ENCODE measurements around the gene PRDM2.
A peak's percentile ranks its signal among the peaks of the same experiment; 100 is the strongest.

The PRDM2 gene

DNA sequence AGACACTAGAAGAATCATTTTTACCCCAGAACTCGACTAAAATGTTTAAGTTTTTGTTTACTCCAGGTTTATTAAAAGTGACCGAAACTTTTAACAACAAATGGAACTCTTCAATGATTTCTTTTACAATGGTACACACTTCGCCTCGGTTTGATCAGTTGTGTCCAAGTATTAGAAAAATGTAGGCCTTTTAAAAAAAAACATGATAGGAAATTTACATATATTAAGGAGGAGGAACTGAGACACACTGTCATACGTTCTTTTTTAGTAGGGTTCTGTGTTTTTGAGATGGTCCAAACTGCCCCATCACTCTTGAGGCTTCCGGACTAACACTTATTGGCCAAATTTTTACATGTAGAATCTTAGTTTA is 1.3 kb downstream of the PRDM2 start:
- DNase-seq = no peak

DNA sequence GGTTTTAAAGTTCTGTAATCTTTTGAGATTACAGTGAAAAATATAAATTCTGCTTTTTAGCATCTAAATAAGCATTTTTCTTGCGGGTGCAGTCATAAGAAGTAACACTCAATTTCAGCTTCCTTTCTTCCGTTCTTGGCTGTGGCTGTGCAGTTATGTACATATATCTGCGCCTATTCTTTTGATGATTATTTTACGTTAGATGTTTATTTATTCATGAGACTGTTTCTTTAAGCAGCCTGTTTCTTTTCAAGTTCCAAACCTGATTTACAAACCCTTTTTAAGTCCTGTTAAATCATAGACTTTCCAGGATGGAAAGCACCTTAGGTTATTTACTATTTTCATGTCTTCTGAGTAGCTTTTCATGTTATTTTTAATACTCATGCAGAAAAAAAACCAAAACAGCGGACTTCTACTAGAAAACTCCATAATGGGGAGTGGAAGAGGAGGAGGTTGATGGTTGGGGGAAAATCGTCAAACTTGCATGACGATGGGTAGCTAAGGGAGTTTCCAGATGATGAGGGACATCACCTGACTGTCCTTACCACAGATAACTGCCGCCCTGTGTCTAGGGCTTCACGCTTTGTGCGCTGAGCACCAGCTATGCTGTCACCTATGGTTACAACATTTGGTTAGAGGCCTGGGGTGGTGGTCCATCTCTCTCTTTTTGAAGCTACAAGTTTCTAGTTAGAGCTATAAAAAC is 2.6 kb downstream of the PRDM2 start:
- no peak for DNase-seq

DNA sequence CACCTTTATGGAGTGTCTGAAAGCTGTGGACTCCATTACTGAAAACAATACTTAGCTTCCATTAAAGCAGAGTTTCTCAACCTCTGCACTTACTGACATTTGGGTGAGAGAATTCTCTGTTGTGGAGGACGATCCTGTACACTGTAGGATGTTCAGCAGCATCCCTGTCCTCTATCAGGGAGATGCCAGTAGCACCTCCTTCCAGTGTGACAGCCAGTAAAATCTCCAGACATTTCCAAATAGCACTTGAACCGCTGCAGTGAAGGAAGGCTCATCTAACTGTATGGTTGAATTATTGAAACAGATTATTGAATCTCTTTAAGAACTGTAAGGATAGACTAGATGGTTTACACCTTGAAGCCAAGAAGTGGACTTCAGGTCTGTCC is 3.1 kb downstream of the PRDM2 start:
- no peak for DNase-seq

DNA sequence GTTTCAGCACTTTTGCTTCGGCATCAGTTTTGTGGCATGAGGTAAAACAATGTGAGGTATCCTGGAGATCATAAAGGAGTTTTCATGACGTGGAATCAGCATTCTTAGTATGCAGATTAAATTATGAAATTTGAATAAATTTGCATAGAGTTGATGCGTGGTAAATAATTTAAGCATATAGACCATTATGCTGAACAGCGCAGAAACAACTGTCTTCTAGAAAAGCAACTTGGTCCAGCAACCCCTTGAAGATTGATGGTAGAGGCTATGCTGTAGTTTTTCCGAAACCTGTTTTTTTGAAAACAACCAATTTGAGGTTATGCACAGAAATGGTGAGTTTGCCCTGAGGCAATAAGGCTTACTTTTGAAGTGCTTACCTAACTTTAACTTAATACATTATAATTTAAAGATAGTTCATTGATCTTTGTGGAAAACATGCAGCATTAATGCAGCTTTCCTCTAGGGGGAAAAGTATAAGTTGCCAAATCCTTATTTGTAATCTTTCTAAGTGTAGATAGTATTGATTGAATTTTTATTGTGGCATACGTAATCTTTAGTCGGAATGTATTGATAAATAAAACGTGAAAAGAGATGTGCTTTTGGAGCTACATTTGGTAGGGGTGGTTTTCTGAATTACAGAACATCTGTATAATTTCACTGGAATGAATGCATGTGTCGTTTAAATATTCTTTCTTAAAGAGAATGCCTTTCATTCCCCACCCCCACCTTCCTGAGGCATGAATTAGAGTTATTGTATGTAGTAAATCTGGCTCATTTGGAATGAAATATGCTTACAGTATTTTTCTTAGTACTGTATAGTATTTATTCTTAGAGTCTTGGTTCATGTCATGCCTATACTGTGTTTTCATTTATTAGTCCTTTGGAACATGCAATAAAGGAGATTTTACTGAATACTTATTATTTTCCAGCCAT is 3.8 kb downstream of the PRDM2 start:
- DNase-seq = peak; percentile 35

DNA sequence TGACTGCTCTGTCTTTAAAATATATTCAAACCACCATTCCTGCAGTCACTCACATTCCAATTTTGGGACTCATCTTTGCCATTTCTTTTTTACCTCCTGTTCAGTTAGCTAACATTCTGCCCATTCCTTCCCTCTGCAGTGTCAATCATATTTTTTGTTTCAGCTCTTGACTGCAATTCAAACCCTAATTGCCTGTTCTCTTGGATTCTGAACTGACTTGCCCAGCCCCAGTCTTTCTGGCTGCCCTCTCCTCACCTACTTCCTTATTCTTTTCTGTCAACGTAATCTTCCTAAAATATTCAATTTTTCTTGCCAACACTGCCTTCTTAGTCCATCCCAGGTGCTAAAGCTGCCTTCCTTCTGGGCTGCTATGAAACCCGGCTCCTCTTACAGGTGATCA is 6.1 kb downstream of the PRDM2 start:
- DNase-seq = no peak

DNA sequence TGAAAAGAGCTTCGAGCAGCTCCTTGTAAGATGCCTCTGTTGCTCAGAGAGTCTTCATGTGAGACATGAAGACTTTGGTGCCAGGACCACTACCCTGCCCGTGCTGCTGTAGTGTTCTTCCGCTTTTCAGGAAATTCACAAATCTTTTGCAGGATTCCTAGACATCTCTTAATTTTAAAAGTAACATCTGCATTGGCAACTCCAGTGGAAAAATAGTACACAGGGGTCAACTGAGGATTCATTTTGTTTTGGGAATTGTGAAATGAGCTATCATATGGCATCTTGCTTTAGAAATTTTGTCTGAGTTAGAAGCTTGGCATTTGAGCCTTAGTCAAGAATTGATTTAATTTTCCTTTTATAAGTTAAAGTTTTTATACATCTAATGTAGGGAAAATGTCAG is 7.2 kb downstream of the PRDM2 start:
- DNase-seq = peak; percentile 37

DNA sequence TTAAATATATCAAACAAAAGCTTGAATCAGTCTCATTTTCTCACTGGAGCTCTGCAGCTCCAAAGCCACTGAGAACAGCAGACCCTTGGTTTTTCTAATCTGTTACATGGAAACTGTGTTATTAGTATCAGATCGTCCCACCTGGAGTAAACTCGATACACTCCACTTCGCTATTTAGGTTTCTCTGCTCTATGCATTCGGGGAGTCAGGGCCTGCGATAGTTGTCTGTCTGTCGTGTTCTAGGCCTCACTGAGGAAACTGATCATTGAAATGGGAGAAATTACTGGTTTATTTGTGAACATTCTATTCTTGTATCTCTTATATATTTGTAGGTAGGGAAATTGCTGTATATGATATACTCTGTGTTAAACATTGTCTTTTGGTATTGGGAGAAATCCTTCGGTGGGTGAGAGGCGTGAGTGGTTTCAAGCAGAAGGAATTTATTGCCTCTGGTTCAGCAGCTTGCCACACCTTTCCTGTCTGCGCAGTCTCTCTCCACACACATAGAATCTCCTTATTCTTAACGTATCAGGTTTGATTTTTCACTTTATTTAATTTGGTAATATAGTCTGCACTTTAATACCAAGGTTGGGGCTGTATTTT is 8.5 kb downstream of the PRDM2 start:
- DNase-seq = no peak

DNA sequence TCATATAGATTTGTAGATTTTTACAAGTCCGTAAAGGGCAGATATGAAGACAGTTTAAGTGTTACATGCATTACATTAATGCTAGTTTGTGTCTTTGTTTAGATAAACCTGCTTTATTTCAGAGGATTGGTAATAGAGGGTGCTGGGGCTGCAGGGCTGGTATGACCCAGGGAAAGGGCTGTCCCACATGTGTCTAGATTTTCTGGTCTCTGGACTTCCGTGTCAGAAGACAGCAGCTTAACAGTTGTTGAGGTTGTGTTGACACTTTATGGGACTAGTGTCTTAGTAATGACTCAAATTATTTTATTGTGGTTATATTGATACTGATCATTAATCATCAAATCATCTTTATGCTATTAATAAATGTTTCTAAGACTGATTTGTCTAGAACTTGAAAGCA is 10.1 kb downstream of the PRDM2 start:
- no peak for DNase-seq

DNA sequence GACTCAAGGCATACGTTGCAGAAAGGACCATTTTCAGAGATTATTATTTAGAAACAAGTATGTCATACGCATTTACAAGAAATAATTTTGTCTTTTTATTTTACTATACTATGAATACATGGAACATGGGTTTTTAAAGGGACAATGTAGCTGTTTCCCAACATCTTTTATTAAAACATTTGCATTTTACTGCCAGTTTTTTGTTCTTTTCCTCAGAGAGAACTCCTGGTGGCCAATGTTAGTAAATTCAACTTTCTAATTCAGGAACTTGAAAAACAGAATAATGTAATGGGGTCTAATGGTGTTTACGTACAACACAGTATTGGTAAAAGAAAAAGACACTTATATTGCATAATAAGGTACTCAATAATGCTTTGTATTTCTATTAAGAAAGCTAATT is 14.9 kb downstream of the PRDM2 start:
- DNase-seq = no peak

DNA sequence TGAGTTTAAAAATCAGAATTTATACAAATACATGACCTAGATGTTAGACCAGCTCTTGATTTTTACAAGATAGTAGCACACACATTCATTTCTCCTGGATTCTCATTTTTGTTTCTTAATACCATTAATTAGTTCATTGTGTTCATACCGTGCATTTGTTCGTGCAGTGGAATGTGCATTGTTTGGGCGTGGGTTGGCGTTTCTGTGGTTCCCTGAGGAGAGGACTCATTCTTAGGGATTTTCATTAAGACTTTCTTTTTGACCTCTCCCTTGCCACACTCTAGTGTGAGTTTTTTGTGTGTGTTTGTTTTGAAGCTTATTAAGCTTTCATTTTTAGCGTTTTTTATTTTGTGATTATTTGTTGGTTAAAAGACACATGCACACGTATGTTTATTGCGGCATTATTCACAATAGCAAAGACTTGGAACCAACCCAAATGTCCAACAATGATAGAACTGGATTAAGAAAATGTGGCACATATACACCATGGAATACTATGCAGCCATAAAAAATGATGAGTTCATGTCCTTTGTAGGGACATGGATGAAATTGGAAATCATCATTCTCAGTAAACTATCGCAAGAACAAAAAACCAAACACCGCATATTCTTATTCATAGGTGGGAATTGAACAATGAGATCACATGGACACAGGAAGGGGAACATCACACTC is 15.8 kb downstream of the PRDM2 start:
- DNase-seq = peak; percentile 91

DNA sequence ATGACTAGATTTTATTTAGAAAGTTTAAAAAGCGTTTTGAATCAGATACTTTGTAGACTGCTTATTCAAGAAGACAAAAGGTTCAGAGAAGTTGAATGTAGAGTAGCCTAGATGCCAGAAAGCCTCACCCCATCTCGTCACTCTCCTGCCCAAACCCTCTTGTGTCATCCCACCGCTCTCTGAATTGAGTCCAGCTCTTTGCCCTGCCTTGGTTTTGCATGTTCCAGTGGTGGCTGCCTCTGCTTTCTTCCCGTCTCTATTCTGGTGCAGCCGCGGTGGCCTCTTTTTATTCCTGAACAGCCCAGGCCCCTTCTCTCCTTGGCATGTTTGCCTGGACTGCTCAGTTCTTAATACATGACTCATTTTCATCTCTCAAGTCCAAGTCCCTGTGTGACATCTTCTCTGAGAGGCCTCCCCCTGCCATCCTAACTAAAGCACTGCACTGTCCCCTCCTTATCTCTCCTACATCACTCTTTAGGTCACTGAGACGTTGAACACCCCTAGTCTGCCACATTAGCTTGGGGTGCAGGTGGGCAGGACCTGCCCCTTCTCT is 22.9 kb downstream of the PRDM2 start:
- DNase-seq = peak; percentile 25

DNA sequence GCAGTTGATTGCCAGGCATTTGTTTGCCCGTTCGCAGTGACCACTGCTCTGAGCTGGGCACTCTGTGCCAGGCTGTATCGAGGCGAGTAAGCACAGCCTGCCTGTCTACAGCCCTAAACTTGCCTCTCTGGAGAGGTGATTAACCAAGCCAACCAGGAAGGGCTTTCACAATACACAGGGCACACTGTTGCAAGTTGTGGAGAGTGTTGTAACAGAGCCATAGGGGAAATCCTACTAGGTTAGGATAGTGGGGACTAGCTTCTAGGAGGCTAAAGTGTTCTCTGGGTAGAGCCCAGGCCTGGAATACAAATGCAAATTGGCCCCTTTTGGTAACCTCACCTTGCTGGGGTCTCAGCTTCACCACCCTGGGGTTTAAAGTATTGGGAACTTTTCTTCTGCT is 23.8 kb downstream of the PRDM2 start:
- peak; percentile 24 for DNase-seq

DNA sequence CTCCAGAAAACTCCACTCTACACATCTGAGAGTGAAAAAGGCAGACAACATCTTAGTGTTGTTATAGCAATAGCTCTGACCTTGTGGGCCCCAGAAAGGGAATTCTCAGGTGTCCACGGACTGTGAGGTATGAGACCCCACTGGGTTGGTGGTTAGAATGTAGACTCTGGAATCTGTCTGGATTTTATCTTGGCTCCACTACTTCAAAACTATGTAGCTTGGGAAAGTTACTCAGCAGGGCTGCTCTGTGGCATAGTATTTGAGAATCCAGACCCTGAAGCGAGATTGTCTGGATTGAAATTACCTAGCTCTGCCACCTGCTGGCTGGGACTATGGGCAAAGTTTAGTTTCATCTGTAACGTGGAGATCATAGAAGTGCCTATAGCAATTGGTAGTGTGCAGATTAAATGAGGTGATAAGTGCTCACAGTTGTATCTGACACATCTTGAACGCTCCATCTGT is 25.8 kb downstream of the PRDM2 start:
- peak; percentile 93 for DNase-seq

DNA sequence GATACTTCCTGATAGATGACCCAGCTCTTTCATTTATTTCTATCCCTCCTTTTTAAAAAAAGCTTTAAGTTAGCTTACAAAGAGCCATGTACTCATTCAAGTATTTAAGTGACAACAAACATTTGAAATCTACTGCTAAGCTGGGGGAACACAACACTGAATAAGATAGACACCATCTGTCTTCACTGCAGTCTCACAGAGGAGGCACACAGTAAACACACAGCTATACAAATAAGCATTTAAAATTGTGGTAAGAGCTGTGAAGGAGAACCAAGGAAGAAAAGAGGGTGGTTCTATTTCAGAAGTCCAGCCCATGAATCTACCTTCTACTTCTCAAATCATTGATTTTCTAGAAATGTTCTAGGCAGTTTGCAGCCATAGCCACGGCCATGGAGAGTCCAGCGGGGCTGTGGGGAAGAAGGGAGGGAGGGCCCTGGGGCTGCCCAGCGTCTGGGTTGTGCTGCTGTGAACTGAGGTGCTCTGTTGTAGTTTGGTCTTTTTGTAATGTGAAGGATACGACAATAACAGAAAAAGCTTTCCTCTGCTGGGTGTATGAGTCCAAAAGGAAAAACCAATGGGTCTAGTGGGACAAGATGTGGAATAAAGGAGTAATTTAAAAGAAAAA is 28.2 kb downstream of the PRDM2 start:
- DNase-seq = no peak

DNA sequence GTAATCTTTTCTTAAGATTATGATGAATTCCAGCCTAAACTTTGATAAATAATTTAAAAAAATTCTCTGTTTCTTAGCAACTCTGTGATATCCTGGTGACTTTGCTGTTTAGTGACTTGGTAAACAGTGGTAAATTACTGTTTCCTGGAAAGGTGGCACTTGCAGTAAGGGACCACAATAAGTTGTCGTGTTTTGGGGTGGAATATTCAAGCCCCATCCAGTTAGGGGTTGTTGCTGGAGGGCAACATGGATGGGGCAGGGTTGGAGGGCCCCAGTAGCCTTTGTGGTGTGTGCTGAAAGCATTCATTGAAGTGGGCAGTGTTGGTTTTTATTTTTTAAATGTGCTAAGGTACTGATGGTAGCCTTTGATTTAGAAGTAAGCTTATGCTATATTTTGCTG is 30.3 kb downstream of the PRDM2 start:
- no peak for DNase-seq

DNA sequence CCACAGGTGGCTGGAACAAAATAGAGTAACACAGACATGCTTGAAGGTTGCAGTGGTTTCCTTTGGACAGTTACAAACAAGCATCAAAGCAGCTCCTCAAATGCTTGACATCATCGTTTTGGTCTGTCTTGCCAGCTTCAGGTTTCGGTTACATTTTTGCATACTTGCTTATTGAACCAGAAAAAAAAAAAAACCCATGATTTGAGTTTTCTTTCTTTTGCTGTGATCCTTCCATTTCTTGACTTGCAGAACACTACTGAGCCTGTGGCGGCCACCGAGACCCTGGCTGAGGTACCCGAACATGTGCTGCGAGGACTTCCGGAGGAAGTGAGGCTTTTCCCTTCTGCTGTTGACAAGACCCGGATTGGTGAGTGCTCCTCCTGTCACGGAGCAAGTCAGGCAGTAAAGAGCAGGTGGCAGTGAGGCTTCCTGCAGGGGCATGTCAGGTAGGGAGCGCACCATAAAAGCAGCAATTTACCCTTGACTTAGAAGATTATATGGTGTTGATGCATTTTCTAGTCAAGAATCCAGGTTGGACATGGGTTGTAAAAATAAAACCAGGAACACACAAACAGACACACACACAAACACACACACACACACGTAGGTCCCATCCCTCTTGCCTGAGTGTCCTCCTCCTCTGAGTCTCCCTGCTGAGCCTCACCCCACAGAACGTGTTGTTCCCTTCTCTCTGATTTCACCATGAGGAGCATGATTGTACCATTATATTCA is 30.9 kb downstream of the PRDM2 start:
- DNase-seq = peak; percentile 28

DNA sequence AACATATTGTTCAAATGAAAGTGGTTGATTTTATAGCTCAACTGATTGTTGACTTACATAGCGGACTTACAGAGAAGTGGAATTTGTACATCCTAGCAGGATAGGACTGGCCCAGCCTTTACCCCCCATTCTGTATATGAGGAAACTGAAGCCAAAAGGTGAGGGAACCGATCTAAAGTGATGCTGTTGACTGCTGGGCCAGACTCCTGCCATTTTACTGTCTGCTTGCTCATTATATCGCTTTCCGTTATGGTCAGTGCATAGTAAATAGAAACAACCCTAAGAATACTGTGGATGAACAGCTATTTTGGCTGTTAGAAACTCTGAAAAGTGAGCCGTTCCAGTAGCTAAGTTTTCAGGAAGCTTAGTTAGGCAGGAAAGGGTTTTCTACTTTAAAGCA is 31.9 kb downstream of the PRDM2 start:
- no peak for DNase-seq

DNA sequence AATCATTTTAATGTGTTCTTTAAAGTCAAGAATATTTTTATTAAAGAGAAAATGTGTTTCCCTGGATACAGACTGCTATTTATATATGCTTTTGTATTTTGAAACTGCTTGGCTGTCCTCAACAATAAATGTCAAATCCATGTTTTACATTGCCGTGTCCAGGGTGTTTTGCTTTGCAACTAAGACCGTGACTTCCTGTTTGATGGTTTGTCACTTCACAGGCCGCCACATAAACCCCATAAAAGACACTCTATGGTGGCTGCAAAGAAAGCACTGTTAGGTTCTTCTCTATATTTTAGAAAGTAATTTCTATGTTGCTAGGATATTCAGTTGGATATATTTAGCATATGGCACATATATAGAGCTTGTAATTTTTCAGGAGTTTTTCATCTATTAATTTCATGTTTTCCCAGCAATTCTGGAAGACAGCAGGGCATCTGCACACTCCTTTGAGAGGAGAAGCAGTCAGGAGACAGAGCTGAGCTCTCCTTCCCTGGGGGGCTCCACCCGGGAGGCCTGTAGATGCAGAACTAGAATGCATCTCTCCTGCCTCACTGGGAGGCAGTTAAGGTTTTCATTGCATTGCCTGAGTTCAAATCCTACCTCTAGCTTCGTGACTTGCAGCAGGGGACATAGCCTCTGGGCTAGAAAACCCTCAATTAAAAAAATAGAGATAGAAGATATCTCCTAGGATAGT is 33.1 kb downstream of the PRDM2 start:
- no peak for DNase-seq

DNA sequence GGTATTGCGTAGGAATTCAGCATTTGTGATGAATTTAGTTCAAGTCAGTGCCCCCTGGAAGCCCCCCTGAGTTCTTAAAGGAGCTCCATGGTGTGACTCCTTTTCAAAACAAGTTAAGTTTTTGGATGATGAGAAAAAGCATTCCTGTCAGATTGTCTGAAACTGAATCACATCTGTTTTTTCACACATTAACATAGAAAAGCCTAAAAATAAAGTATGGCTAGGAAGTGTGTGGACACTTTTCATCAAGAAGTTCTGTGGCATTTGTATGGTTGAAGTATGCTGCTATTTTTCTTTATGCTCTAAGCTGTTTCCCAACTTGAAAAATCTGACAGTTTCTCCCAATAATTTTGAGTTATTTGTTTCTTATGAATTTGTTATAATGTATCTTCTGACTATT is 33.7 kb downstream of the PRDM2 start:
- DNase-seq = peak; percentile 50

DNA sequence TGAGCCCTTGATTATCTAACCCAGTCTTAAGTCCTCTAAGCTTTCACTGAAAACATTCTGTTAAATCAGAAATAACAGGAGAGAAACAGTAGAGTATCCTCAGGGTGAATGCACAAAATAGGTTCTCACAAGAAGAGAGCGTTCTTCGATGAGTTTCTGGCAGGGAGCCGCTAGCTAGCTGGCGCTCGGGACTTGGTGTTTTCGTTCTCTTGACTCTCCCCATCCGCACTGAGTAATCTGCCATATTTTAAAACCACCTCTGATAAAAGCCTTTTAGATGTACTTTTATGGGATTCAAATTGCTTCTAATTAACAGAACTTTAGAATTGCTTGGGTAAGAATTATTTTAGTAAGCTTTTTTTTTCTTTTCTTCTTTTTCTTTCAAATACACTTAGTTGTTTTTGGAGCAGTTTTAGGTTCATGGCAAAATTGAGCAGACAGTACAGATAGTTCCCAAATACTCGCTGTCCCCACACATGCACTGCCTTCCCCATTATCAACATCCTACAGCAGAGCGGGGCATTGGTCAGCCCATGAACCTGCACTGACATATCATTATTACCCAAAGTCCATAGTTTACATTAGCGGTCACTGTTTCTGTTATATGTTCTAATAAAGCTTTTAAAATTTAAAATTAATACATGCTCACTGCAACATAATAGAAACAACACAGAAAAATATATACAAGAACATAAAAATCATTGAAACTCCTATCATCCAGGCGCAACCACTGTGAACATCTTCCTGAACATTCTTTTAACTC is 35.4 kb downstream of the PRDM2 start:
- no peak for DNase-seq
